ENCODE results near the gene RBSN.

DNA sequence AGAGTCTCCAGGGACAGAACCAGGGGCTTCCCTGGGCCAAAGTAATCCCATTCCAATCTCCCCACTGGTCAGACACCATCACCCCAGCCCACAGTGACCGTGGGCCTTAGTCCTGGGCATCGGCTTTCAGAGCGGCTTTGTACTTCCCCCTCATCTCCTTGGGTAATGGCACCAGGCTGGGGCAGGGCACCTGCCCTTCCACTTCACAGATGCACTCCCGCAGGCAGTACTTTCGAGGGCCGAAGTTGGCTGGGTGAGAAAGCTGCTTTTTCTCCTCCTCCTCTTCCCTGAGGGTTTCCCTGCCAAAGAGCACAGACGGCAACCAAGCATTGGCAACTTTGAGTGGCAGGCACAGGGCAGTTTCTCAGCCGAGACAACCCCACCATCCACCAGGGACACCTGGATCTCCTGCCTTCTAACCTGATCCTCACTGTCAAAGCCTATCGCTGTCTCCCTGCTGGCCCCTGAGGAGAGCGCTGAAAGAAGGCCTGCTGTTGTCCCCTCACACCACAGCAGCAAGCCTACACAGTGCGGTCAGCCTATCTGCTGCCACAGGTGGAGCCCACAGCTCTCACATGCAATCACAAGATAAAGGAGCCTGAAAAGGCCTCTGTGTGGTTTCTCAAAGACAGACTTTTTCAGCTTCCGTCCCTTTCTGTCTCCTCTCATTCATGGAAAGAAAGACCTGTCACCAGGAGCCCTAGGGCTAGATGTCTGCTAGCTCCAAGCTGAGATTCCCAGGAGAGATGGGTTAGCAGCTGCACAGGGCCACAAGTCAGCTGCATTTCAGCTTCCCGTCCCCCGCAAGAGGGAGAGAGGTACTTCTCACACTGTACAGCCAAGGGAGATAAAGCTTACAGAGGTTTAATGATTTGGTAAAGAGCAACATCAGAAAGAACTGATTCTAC is 46.4 kb downstream of the RBSN start:
- TF ChIP-seq EP300 (IDR thresholded peaks at IDR 0.05) = no peak
- TF ChIP-seq, protein P1, sequence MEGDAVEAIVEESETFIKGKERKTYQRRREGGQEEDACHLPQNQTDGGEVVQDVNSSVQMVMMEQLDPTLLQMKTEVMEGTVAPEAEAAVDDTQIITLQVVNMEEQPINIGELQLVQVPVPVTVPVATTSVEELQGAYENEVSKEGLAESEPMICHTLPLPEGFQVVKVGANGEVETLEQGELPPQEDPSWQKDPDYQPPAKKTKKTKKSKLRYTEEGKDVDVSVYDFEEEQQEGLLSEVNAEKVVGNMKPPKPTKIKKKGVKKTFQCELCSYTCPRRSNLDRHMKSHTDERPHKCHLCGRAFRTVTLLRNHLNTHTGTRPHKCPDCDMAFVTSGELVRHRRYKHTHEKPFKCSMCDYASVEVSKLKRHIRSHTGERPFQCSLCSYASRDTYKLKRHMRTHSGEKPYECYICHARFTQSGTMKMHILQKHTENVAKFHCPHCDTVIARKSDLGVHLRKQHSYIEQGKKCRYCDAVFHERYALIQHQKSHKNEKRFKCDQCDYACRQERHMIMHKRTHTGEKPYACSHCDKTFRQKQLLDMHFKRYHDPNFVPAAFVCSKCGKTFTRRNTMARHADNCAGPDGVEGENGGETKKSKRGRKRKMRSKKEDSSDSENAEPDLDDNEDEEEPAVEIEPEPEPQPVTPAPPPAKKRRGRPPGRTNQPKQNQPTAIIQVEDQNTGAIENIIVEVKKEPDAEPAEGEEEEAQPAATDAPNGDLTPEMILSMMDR (IDR thresholded peaks at IDR 0.05) = no peak

Data from suprapubic skin (tissue), 3 donors.